Endothelial cell of umbilical vein (primary cell): Measurements from ENCODE around the gene TRMT6.

Experiments
- CTCF ChIP-seq, 2 donors: IDR thresholded peaks; 1 replicate in 1 of 2; 2 replicates in 1 of 2; pipeline ENCODE4 v1.5.1; 2011; ENCODE audit warnings: low read length in 2 of 2, mild to moderate bottlenecking in 2 of 2, moderate library complexity in 2 of 2, control low read depth in 1 of 2, inconsistent platforms in 1 of 2, low read depth in 1 of 2; ENCODE audit not compliant: insufficient read depth in 1 of 2; ENCODE audit errors: extremely low read depth in 1 of 2
- EZH2 ChIP-seq: IDR thresholded peaks from 2 replicates; pipeline ENCODE4 v1.6.1; 2012; ENCODE audit warnings: borderline replicate concordance, low read depth, mild to moderate bottlenecking, moderate library complexity, low read length, inconsistent platforms; ENCODE audit not compliant: severe bottlenecking
- FOS ChIP-seq: IDR thresholded peaks from 2 replicates; pipeline ENCODE4 v1.6.1; 2011; ENCODE audit warnings: mild to moderate bottlenecking, low read length, moderate library complexity, borderline replicate concordance; ENCODE audit not compliant: insufficient read depth
- GATA2 ChIP-seq: IDR thresholded peaks from 2 replicates; pipeline ENCODE4 v1.7.0; 2011; ENCODE audit warnings: low read depth, mild to moderate bottlenecking, moderate library complexity, mixed read lengths, low read length; ENCODE audit not compliant: insufficient read length, insufficient read depth
- JUN ChIP-seq: IDR thresholded peaks from 2 replicates; pipeline ENCODE4 v1.6.1; 2011; ENCODE audit warnings: borderline replicate concordance, low read depth; ENCODE audit not compliant: insufficient read length, insufficient read depth
- MYC ChIP-seq: IDR thresholded peaks from one replicate; pipeline ENCODE4 v1.6.1; 2011; ENCODE audit warnings: mild to moderate bottlenecking, low read depth, low read length
- POLR2A ChIP-seq: IDR thresholded peaks from 2 replicates; pipeline ENCODE4 v1.6.1; 2012; ENCODE audit warnings: low read depth, mild to moderate bottlenecking, control low read depth, low read length
- POLR2AphosphoS5 ChIP-seq: IDR thresholded peaks from 2 replicates; pipeline ENCODE4 v1.6.1; 2012; ENCODE audit warnings: low read depth, mild to moderate bottlenecking, control low read depth, low read length, moderate library complexity; ENCODE audit not compliant: insufficient read depth
- TF ChIP-seq, protein P1 (sequence below): IDR thresholded peaks from 2 replicates; pipeline ENCODE4 v1.6.1; 2011; ENCODE audit not compliant: insufficient read depth, insufficient read length

- no peak for TF ChIP-seq POLR2A
- TF ChIP-seq CTCF (IDR thresholded peaks at IDR 0.05; ENCODE audit: extremely low read depth in 1 of 2, insufficient read depth in 1 of 2, low read depth in 1 of 2, low read length in 2 of 2) = no peak
- no peak for TF ChIP-seq POLR2AphosphoS5
- no peak for TF ChIP-seq EZH2
- no peak for TF ChIP-seq JUN
- TF ChIP-seq MYC = no peak
- TF ChIP-seq FOS = no peak
- TF ChIP-seq, protein P1, sequence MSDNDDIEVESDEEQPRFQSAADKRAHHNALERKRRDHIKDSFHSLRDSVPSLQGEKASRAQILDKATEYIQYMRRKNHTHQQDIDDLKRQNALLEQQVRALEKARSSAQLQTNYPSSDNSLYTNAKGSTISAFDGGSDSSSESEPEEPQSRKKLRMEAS = no peak
- no peak for TF ChIP-seq GATA2
Measured at GRCh38 chr20:5893052-5893451, 57.3 kb downstream of the TRMT6 start.
